ENCODE data around the gene PPP1R12C. TPM values are rescaled to one million over a fixed set of nuclear protein-coding genes. Genes with fewer than 3 reads are reported as not detected.

PPP1R12C gene
- total and polyA plus RNA-seq, 2 donors from 2014 or later, result 89.0 to 146 TPM

- DNase-seq (peak in 2 of 5 donors; percentile 50), FAIRE-seq (no peak)
- Histone ChIP-seq H3K4me1 (ENCODE audit: control insufficient read depth in 2 of 3, insufficient read depth in 2 of 3, low read depth in 1 of 3, low read length in 3 of 3) (no peaks in the 10 kb centered on the region), H3K9ac (ENCODE audit: low read length in 3 of 3) (no peak within 1 kb of the TSS), H3K9me3 (ENCODE audit: control insufficient read depth in 2 of 3, insufficient read depth in 1 of 3, low read length in 3 of 3) (peaks cover 0 to 5% (median 0%) of the 10 kb centered on the region in 3 donors), H3K27ac (ENCODE audit: low read depth in 2 of 2, low read length in 2 of 2) (no peak within 1 kb of the TSS), H3K4me3 (ENCODE audit: low read length in 3 of 3) (no peak within 1 kb of the TSS), H3K27me3 (ENCODE audit: control insufficient read depth, insufficient read depth, low read length) (peaks cover 5% of the 10 kb centered on the region), H3K36me3 (ENCODE audit: control insufficient read depth in 2 of 3, insufficient read depth in 3 of 3, low read length in 3 of 3) (no peaks in the 10 kb centered on the region)
- intact Hi-C loops (cut with DNase I), result loop anchor here (10.0 kb wide), 2 partner anchors 275 to 355 kb away; no protein-coding TSS in a partner anchor
- TF ChIP-seq, protein P1, sequence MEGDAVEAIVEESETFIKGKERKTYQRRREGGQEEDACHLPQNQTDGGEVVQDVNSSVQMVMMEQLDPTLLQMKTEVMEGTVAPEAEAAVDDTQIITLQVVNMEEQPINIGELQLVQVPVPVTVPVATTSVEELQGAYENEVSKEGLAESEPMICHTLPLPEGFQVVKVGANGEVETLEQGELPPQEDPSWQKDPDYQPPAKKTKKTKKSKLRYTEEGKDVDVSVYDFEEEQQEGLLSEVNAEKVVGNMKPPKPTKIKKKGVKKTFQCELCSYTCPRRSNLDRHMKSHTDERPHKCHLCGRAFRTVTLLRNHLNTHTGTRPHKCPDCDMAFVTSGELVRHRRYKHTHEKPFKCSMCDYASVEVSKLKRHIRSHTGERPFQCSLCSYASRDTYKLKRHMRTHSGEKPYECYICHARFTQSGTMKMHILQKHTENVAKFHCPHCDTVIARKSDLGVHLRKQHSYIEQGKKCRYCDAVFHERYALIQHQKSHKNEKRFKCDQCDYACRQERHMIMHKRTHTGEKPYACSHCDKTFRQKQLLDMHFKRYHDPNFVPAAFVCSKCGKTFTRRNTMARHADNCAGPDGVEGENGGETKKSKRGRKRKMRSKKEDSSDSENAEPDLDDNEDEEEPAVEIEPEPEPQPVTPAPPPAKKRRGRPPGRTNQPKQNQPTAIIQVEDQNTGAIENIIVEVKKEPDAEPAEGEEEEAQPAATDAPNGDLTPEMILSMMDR (IDR thresholded peaks at IDR 0.05; ENCODE audit: borderline replicate concordance, extremely low read depth, insufficient read depth), result no peak
These were observed 31.9 kb upstream of the PPP1R12C start, which contains the start of gene TNNT1 for GRCh38 chr19:55149078-55150003. Gene TNNT1 (minus strand): TSS chr19:55149206. CDS start chr19:55147157, 2,049 bp downstream.

GRCh38 chr19:55147545-55148251 lies 30.3 kb upstream of the PPP1R12C start:
- peaks cover 0 to 5% (median 0%) of the 10 kb centered on the region in 3 donors for H3K9me3 ChIP-seq (ENCODE audit: control insufficient read depth in 2 of 3, insufficient read depth in 1 of 3, low read length in 3 of 3)
- TF ChIP-seq, protein P1 (IDR thresholded peaks at IDR 0.05; ENCODE audit: borderline replicate concordance, extremely low read depth, insufficient read depth), result no peak
- FAIRE-seq, result no peak
- intact Hi-C loops (cut with DNase I), result loop anchor here (10.0 kb wide), 1 partner anchor 357 kb away; no protein-coding TSS in a partner anchor
- peaks cover 5% of the 10 kb centered on the region for H3K27me3 ChIP-seq (ENCODE audit: control insufficient read depth, insufficient read depth, low read length)
- H3K36me3 ChIP-seq (ENCODE audit: control insufficient read depth in 2 of 3, insufficient read depth in 3 of 3, low read length in 3 of 3), result no peaks in the 10 kb centered on the region
- peak in 1 of 5 donors; percentile 74 for DNase-seq
- no peak overlapping the region for H3K9ac ChIP-seq (ENCODE audit: low read length in 3 of 3)
- no peak overlapping the region for H3K27ac ChIP-seq (ENCODE audit: low read depth in 2 of 2, low read length in 2 of 2)
- H3K4me3 ChIP-seq (ENCODE audit: low read length in 3 of 3), result no peak overlapping the region
- no peaks in the 10 kb centered on the region for H3K4me1 ChIP-seq (ENCODE audit: control insufficient read depth in 2 of 3, insufficient read depth in 2 of 3, low read depth in 1 of 3, low read length in 3 of 3)

- no peak overlapping the region for H3K9ac ChIP-seq (ENCODE audit: low read length in 3 of 3)
- DNase-seq, result peak in 4 of 5 donors; percentile 35 to 71 (median 62)
- H3K4me1 ChIP-seq (ENCODE audit: control insufficient read depth in 2 of 3, insufficient read depth in 2 of 3, low read depth in 1 of 3, low read length in 3 of 3), result no peaks in the 10 kb centered on the region
- TF ChIP-seq, protein P1 (IDR thresholded peaks at IDR 0.05; ENCODE audit: borderline replicate concordance, extremely low read depth, insufficient read depth), result no peak
- intact Hi-C loops (cut with DNase I), result loop anchor here (10.0 kb wide), 1 partner anchor 358 kb away; no protein-coding TSS in a partner anchor
- no peak for FAIRE-seq
- no peak overlapping the region for H3K4me3 ChIP-seq (ENCODE audit: low read length in 3 of 3)
- H3K27me3 ChIP-seq (ENCODE audit: control insufficient read depth, insufficient read depth, low read length), result peaks cover 5% of the 10 kb centered on the region
- no peaks in the 10 kb centered on the region for H3K36me3 ChIP-seq (ENCODE audit: control insufficient read depth in 2 of 3, insufficient read depth in 3 of 3, low read length in 3 of 3)
- H3K9me3 ChIP-seq (ENCODE audit: control insufficient read depth in 2 of 3, insufficient read depth in 1 of 3, low read length in 3 of 3), result peaks cover 0 to under 1% (median 0%) of the 10 kb centered on the region in 3 donors
- H3K27ac ChIP-seq (ENCODE audit: low read depth in 2 of 2, low read length in 2 of 2), result no peak overlapping the region
These were observed 29.4 kb upstream of the PPP1R12C start for GRCh38 chr19:55146705-55147273.
